ENCODE results near the gene STOM.

DNA sequence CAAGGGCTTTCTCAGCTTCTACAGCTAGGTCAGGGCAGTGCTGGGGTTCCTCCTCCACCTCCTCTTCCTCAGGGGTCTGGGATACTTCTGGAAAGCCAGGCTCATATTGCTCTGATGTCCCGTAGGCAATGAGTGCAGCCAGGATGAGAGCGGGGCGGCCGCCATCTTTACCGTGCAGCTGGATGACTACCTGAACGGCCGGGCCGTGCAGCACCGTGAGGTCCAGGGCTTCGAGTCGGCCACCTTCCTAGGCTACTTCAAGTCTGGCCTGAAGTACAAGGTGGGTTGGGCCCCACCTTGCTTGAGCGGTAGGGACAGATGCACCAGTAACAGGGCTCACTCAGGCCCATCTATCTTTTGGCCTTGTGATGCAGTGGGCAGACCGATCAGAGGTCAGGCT is 67.3 kb downstream of the STOM start:
- TF ChIP-seq, protein P1, sequence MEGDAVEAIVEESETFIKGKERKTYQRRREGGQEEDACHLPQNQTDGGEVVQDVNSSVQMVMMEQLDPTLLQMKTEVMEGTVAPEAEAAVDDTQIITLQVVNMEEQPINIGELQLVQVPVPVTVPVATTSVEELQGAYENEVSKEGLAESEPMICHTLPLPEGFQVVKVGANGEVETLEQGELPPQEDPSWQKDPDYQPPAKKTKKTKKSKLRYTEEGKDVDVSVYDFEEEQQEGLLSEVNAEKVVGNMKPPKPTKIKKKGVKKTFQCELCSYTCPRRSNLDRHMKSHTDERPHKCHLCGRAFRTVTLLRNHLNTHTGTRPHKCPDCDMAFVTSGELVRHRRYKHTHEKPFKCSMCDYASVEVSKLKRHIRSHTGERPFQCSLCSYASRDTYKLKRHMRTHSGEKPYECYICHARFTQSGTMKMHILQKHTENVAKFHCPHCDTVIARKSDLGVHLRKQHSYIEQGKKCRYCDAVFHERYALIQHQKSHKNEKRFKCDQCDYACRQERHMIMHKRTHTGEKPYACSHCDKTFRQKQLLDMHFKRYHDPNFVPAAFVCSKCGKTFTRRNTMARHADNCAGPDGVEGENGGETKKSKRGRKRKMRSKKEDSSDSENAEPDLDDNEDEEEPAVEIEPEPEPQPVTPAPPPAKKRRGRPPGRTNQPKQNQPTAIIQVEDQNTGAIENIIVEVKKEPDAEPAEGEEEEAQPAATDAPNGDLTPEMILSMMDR (IDR thresholded peaks at IDR 0.05), result no peak
- no peak for TF ChIP-seq POLR2A (IDR thresholded peaks at IDR 0.05)

Data from body of pancreas (tissue), 4 donors.